ENCODE results near the gene GNB2. TPM values are rescaled to one million over a fixed set of nuclear protein-coding genes. Genes with fewer than 3 reads are reported as not detected.

GNB2 gene
- total and polyA plus RNA-seq, 2 of the 13 experiments (the other 11 are each of a cell fraction or from before 2014, with no cell fraction given), result 48.3 to 67.1 TPM

DNA sequence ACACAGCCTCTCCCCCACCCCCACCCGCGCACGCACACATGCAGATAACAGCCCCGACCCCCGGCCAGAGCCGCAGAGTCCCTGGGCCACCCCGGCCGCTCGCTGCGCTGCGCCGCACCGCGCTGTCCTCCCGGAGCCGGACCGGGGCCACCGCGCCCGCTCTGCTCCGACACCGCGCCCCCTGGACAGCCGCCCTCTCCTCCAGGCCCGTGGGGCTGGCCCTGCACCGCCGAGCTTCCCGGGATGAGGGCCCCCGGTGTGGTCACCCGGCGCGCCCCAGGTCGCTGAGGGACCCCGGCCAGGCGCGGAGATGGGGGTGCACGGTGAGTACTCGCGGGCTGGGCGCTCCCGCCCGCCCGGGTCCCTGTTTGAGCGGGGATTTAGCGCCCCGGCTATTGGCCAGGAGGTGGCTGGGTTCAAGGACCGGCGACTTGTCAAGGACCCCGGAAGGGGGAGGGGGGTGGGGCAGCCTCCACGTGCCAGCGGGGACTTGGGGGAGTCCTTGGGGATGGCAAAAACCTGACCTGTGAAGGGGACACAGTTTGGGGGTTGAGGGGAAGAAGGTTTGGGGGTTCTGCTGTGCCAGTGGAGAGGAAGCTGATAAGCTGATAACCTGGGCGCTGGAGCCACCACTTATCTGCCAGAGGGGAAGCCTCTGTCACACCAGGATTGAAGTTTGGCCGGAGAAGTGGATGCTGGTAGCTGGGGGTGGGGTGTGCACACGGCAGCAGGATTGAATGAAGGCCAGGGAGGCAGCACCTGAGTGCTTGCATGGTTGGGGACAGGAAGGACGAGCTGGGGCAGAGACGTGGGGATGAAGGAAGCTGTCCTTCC, 47.3 kb downstream of the GNB2 start (continued):
- TF ChIP-seq TGIF2 (CRISPR knock-in tag; IDR thresholded peaks at IDR 0.05) (no peak), FOXO1 (CRISPR knock-in tag; IDR thresholded peaks at IDR 0.05) (no peak), PAF1 (CRISPR knock-in tag; IDR thresholded peaks at IDR 0.05) (no peak), EED (CRISPR knock-in tag; IDR thresholded peaks at IDR 0.05) (no peak), ZBTB8A (CRISPR knock-in tag; IDR thresholded peaks at IDR 0.05; ENCODE audit: borderline replicate concordance, low read depth) (no peak), HOXA7 (CRISPR knock-in tag; IDR thresholded peaks at IDR 0.05) (no peak), ZNF605 (CRISPR knock-in tag; IDR thresholded peaks at IDR 0.05) (peak; percentile 19; the same call in 1 of the 2 replicates)
- TF ChIP-seq, protein P1, sequence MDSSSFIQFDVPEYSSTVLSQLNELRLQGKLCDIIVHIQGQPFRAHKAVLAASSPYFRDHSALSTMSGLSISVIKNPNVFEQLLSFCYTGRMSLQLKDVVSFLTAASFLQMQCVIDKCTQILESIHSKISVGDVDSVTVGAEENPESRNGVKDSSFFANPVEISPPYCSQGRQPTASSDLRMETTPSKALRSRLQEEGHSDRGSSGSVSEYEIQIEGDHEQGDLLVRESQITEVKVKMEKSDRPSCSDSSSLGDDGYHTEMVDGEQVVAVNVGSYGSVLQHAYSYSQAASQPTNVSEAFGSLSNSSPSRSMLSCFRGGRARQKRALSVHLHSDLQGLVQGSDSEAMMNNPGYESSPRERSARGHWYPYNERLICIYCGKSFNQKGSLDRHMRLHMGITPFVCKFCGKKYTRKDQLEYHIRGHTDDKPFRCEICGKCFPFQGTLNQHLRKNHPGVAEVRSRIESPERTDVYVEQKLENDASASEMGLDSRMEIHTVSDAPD (CRISPR knock-in tag; IDR thresholded peaks at IDR 0.05), result no peak
- TF ChIP-seq, protein P2, sequence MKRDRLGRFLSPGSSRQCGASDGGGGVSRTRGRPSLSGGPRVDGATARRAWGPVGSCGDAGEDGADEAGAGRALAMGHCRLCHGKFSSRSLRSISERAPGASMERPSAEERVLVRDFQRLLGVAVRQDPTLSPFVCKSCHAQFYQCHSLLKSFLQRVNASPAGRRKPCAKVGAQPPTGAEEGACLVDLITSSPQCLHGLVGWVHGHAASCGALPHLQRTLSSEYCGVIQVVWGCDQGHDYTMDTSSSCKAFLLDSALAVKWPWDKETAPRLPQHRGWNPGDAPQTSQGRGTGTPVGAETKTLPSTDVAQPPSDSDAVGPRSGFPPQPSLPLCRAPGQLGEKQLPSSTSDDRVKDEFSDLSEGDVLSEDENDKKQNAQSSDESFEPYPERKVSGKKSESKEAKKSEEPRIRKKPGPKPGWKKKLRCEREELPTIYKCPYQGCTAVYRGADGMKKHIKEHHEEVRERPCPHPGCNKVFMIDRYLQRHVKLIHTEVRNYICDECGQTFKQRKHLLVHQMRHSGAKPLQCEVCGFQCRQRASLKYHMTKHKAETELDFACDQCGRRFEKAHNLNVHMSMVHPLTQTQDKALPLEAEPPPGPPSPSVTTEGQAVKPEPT (CRISPR knock-in tag; IDR thresholded peaks at IDR 0.05; ENCODE audit: low read depth), result no peak
- TF ChIP-seq, protein P3, sequence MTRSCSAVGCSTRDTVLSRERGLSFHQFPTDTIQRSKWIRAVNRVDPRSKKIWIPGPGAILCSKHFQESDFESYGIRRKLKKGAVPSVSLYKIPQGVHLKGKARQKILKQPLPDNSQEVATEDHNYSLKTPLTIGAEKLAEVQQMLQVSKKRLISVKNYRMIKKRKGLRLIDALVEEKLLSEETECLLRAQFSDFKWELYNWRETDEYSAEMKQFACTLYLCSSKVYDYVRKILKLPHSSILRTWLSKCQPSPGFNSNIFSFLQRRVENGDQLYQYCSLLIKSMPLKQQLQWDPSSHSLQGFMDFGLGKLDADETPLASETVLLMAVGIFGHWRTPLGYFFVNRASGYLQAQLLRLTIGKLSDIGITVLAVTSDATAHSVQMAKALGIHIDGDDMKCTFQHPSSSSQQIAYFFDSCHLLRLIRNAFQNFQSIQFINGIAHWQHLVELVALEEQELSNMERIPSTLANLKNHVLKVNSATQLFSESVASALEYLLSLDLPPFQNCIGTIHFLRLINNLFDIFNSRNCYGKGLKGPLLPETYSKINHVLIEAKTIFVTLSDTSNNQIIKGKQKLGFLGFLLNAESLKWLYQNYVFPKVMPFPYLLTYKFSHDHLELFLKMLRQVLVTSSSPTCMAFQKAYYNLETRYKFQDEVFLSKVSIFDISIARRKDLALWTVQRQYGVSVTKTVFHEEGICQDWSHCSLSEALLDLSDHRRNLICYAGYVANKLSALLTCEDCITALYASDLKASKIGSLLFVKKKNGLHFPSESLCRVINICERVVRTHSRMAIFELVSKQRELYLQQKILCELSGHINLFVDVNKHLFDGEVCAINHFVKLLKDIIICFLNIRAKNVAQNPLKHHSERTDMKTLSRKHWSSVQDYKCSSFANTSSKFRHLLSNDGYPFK (CRISPR knock-in tag; IDR thresholded peaks at IDR 0.05; ENCODE audit: borderline replicate concordance), result no peak
- TF ChIP-seq, protein P4, sequence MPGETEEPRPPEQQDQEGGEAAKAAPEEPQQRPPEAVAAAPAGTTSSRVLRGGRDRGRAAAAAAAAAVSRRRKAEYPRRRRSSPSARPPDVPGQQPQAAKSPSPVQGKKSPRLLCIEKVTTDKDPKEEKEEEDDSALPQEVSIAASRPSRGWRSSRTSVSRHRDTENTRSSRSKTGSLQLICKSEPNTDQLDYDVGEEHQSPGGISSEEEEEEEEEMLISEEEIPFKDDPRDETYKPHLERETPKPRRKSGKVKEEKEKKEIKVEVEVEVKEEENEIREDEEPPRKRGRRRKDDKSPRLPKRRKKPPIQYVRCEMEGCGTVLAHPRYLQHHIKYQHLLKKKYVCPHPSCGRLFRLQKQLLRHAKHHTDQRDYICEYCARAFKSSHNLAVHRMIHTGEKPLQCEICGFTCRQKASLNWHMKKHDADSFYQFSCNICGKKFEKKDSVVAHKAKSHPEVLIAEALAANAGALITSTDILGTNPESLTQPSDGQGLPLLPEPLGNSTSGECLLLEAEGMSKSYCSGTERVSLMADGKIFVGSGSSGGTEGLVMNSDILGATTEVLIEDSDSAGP (CRISPR knock-in tag; IDR thresholded peaks at IDR 0.05; ENCODE audit: borderline replicate concordance), result peak; percentile 38; the same call in 1 of the 2 replicates
- TF ChIP-seq, protein P5, sequence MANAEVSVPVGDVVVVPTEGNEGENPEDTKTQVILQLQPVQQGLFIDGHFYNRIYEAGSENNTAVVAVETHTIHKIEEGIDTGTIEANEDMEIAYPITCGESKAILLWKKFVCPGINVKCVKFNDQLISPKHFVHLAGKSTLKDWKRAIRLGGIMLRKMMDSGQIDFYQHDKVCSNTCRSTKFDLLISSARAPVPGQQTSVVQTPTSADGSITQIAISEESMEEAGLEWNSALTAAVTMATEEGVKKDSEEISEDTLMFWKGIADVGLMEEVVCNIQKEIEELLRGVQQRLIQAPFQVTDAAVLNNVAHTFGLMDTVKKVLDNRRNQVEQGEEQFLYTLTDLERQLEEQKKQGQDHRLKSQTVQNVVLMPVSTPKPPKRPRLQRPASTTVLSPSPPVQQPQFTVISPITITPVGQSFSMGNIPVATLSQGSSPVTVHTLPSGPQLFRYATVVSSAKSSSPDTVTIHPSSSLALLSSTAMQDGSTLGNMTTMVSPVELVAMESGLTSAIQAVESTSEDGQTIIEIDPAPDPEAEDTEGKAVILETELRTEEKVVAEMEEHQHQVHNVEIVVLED (CRISPR knock-in tag; IDR thresholded peaks at IDR 0.05; ENCODE audit: borderline replicate concordance), result no peak
- TF ChIP-seq, protein P6, sequence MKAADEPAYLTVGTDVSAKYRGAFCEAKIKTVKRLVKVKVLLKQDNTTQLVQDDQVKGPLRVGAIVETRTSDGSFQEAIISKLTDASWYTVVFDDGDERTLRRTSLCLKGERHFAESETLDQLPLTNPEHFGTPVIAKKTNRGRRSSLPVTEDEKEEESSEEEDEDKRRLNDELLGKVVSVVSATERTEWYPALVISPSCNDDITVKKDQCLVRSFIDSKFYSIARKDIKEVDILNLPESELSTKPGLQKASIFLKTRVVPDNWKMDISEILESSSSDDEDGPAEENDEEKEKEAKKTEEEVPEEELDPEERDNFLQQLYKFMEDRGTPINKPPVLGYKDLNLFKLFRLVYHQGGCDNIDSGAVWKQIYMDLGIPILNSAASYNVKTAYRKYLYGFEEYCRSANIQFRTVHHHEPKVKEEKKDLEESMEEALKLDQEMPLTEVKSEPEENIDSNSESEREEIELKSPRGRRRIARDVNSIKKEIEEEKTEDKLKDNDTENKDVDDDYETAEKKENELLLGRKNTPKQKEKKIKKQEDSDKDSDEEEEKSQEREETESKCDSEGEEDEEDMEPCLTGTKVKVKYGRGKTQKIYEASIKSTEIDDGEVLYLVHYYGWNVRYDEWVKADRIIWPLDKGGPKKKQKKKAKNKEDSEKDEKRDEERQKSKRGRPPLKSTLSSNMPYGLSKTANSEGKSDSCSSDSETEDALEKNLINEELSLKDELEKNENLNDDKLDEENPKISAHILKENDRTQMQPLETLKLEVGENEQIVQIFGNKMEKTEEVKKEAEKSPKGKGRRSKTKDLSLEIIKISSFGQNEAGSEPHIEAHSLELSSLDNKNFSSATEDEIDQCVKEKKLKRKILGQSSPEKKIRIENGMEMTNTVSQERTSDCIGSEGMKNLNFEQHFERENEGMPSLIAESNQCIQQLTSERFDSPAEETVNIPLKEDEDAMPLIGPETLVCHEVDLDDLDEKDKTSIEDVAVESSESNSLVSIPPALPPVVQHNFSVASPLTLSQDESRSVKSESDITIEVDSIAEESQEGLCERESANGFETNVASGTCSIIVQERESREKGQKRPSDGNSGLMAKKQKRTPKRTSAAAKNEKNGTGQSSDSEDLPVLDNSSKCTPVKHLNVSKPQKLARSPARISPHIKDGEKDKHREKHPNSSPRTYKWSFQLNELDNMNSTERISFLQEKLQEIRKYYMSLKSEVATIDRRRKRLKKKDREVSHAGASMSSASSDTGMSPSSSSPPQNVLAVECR (CRISPR knock-in tag; IDR thresholded peaks at IDR 0.05; ENCODE audit: borderline replicate concordance), result peak; percentile 76
